ENCODE data around the gene EHMT2. TPM values are rescaled to one million over a fixed set of nuclear protein-coding genes. Genes with fewer than 3 reads are reported as not detected.

EHMT2 gene
- total and polyA plus RNA-seq, 2 of the 13 experiments (the other 11 are each of a cell fraction or from before 2014, with no cell fraction given) = 55.2 to 69.2 TPM

DNA sequence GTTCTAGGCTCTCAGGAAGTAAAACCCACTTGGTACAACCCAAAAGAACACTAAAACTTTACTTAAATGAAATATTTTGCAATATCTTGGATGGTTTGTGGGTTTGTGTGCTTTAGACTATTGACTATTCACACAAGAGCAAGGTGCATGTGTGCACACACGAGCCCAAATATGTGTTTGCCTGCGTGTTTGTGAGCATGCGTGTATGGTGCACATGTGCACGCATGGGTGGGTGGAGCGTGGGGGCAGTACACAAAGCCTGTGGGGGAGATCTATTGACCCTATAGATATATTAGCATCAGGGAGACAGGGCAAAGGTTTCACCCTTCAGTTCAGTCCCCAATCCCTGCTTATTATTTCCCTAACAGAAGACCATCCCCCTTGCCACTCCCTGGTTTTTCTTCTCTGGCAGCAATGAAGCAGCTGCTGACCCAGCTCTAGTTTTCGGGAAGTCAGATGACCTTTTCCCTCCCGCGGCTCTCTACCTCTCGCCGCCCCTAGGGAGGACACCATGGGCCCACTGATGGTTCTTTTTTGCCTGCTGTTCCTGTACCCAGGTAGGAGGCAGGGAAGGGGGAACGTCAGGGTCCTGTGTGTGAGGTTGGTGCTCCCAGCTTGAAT lies 29.9 kb upstream of the EHMT2 start, which contains the start of gene C2 (continued):
- no peak for TF ChIP-seq PCBP1 (IDR thresholded peaks at IDR 0.05; ENCODE audit: borderline replicate concordance, low read depth, low read length)
- TF ChIP-seq SIN3B (IDR thresholded peaks at IDR 0.05; ENCODE audit: low read length) = no peak
- TF ChIP-seq ZNF558 (CRISPR knock-in tag; IDR thresholded peaks at IDR 0.05; ENCODE audit: borderline replicate concordance) = no peak
- no peak for TF ChIP-seq SOX6 (IDR thresholded peaks at IDR 0.05)
- peak; percentile 91 for TF ChIP-seq SOX6 (CRISPR knock-in tag; IDR thresholded peaks at IDR 0.05)
- TF ChIP-seq, protein P1, sequence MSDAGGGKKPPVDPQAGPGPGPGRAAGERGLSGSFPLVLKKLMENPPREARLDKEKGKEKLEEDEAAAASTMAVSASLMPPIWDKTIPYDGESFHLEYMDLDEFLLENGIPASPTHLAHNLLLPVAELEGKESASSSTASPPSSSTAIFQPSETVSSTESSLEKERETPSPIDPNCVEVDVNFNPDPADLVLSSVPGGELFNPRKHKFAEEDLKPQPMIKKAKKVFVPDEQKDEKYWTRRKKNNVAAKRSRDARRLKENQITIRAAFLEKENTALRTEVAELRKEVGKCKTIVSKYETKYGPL (CRISPR knock-in tag; IDR thresholded peaks at IDR 0.05) = no peak
- TF ChIP-seq NCOA1 (CRISPR knock-in tag; IDR thresholded peaks at IDR 0.05) = no peak
- TF ChIP-seq, protein P2, sequence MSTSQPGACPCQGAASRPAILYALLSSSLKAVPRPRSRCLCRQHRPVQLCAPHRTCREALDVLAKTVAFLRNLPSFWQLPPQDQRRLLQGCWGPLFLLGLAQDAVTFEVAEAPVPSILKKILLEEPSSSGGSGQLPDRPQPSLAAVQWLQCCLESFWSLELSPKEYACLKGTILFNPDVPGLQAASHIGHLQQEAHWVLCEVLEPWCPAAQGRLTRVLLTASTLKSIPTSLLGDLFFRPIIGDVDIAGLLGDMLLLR (CRISPR knock-in tag; IDR thresholded peaks at IDR 0.05) = no peak
- TF ChIP-seq ZNF788 (CRISPR knock-in tag; IDR thresholded peaks at IDR 0.05; ENCODE audit: borderline replicate concordance) = peak; percentile 83; the same call in 1 of the 2 replicates
- TF ChIP-seq FOXP1 (IDR thresholded peaks at IDR 0.05) = peak; percentile 59; the same call in 1 of the 2 replicates
- TF ChIP-seq FOXP1 (CRISPR knock-in tag; IDR thresholded peaks at IDR 0.05) = peak; percentile 98
- no peak for TF ChIP-seq ZNF230 (CRISPR knock-in tag; IDR thresholded peaks at IDR 0.05)
- TF ChIP-seq YEATS4 (CRISPR knock-in tag; IDR thresholded peaks at IDR 0.05; ENCODE audit: borderline replicate concordance) = peak; percentile 97
- peak; percentile 90; the same call in 1 of the 2 replicates for TF ChIP-seq ZNF878 (CRISPR knock-in tag; IDR thresholded peaks at IDR 0.05)
- no peak for TF ChIP-seq PRPF4 (IDR thresholded peaks at IDR 0.05; ENCODE audit: low read depth, low read length, poor library complexity, severe bottlenecking)
- peak; percentile 84 for TF ChIP-seq POLR2G (IDR thresholded peaks at IDR 0.05; ENCODE audit: low read depth, low read length)
- TF ChIP-seq KDM5A (IDR thresholded peaks at IDR 0.05; ENCODE audit: borderline replicate concordance, low read length) = peak; percentile 40; the same call in 1 of the 2 replicates
- TF ChIP-seq PAX8 (CRISPR knock-in tag; IDR thresholded peaks at IDR 0.05; ENCODE audit: borderline replicate concordance) = no peak
- TF ChIP-seq GPN1 (CRISPR knock-in tag; IDR thresholded peaks at IDR 0.05; ENCODE audit: borderline replicate concordance) = no peak
- TF ChIP-seq ZNF367 (CRISPR knock-in tag; IDR thresholded peaks at IDR 0.05; ENCODE audit: borderline replicate concordance) = no peak
- TF ChIP-seq ZNF572 (CRISPR knock-in tag; IDR thresholded peaks at IDR 0.05) = no peak
- TF ChIP-seq, protein P3, sequence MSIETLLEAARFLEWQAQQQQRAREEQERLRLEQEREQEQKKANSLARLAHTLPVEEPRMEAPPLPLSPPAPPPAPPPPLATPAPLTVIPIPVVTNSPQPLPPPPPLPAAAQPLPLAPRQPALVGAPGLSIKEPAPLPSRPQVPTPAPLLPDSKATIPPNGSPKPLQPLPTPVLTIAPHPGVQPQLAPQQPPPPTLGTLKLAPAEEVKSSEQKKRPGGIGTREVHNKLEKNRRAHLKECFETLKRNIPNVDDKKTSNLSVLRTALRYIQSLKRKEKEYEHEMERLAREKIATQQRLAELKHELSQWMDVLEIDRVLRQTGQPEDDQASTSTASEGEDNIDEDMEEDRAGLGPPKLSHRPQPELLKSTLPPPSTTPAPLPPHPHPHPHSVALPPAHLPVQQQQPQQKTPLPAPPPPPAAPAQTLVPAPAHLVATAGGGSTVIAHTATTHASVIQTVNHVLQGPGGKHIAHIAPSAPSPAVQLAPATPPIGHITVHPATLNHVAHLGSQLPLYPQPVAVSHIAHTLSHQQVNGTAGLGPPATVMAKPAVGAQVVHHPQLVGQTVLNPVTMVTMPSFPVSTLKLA (IDR thresholded peaks at IDR 0.05) = peak; percentile 95
- peak; percentile 79 for TF ChIP-seq BCL6 (CRISPR knock-in tag; IDR thresholded peaks at IDR 0.05)
- TF ChIP-seq, protein P4, sequence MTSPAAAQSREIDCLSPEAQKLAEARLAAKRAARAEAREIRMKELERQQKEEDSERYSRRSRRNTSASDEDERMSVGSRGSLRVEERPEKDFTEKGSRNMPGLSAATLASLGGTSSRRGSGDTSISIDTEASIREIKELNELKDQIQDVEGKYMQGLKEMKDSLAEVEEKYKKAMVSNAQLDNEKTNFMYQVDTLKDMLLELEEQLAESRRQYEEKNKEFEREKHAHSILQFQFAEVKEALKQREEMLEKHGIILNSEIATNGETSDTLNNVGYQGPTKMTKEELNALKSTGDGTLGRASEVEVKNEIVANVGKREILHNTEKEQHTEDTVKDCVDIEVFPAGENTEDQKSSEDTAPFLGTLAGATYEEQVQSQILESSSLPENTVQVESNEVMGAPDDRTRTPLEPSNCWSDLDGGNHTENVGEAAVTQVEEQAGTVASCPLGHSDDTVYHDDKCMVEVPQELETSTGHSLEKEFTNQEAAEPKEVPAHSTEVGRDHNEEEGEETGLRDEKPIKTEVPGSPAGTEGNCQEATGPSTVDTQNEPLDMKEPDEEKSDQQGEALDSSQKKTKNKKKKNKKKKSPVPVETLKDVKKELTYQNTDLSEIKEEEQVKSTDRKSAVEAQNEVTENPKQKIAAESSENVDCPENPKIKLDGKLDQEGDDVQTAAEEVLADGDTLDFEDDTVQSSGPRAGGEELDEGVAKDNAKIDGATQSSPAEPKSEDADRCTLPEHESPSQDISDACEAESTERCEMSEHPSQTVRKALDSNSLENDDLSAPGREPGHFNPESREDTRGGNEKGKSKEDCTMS (CRISPR knock-in tag; conservative IDR thresholded peaks at IDR 0.05) = no peak
- peak; percentile 62; the same call in 1 of the 2 replicates for TF ChIP-seq ZNF431 (CRISPR knock-in tag; IDR thresholded peaks at IDR 0.05; ENCODE audit: borderline replicate concordance, low read depth)

Measured in HepG2 (cell line).